ENCODE results near the gene ANO10. TPM values are rescaled to one million over a fixed set of nuclear protein-coding genes. Genes with fewer than 3 reads are reported as not detected.

ANO10 gene
- total RNA-seq, 1 donor from 2014 or later: 57.3 TPM

DNA sequence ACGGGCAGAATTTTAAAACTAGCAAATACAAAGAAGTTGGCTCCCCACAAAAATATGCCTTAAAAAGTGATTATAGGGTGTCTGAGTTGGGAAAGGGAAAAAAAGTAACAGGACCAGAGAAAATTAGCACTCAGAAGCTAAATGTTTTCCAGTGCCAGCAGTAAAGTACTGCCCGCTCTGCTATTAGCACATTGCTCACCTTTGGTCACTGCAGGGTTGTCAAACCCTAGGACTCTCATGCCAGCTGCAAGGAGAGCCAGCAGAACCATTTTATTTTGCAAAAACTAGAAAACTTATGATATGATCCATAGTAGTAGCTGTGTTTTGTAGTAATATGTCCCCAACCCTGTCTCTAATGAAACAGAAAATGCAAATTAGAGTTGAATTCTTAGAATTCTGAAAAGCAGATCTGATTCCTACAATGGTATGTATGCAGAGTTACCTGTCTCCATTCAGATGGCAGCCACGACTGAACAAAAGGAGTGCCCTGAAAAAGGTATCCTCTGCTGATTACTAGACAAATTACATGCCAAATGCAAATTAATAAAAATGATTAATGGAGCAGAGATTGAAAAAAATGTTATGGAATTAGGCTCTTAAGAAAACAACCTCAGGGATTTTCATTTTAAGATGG, 185.2 kb downstream of the ANO10 start:
- Histone ChIP-seq H3K36me3 (ENCODE audit: control insufficient read depth, insufficient read depth, low read length) (no peaks in the 10 kb centered on the region), H3K27me3 (ENCODE audit: control insufficient read depth, insufficient read depth, low read length) (no peaks in the 10 kb centered on the region), H3K4me3 (ENCODE audit: low read depth, low read length) (no peak overlapping the region)
- DNase-seq (ENCODE audit: low read depth): no peak
- TF ChIP-seq, protein P1, sequence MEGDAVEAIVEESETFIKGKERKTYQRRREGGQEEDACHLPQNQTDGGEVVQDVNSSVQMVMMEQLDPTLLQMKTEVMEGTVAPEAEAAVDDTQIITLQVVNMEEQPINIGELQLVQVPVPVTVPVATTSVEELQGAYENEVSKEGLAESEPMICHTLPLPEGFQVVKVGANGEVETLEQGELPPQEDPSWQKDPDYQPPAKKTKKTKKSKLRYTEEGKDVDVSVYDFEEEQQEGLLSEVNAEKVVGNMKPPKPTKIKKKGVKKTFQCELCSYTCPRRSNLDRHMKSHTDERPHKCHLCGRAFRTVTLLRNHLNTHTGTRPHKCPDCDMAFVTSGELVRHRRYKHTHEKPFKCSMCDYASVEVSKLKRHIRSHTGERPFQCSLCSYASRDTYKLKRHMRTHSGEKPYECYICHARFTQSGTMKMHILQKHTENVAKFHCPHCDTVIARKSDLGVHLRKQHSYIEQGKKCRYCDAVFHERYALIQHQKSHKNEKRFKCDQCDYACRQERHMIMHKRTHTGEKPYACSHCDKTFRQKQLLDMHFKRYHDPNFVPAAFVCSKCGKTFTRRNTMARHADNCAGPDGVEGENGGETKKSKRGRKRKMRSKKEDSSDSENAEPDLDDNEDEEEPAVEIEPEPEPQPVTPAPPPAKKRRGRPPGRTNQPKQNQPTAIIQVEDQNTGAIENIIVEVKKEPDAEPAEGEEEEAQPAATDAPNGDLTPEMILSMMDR (IDR thresholded peaks at IDR 0.05; ENCODE audit: insufficient read depth, low read length, poor library complexity, severe bottlenecking): no peak

DNA sequence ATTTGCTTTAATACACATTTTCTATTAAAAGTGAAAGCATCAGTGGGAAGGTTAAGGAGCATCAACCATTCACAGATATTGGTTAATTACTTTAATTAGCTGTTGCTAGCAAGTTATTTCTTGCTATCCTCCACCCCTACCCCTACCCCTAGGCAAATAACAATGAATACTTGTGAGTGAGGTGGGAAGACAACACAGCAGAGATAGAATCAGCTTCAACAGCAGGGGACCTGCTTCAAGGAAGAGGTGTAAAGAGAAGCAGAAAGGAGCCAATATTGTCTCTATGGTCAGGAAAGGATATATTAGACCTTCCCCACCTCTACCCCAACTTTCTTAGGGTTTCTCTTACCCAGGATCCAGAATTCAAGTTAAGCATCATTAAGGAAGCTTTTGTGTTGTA, 186.1 kb downstream of the ANO10 start:
- DNase-seq (ENCODE audit: low read depth): no peak
- TF ChIP-seq, protein P1 (IDR thresholded peaks at IDR 0.05; ENCODE audit: insufficient read depth, low read length, poor library complexity, severe bottlenecking): no peak
- H3K27me3 ChIP-seq (ENCODE audit: control insufficient read depth, insufficient read depth, low read length): no peaks in the 10 kb centered on the region
- no peaks in the 10 kb centered on the region for H3K36me3 ChIP-seq (ENCODE audit: control insufficient read depth, insufficient read depth, low read length)
- H3K4me3 ChIP-seq (ENCODE audit: low read depth, low read length): no peak overlapping the region

DNA sequence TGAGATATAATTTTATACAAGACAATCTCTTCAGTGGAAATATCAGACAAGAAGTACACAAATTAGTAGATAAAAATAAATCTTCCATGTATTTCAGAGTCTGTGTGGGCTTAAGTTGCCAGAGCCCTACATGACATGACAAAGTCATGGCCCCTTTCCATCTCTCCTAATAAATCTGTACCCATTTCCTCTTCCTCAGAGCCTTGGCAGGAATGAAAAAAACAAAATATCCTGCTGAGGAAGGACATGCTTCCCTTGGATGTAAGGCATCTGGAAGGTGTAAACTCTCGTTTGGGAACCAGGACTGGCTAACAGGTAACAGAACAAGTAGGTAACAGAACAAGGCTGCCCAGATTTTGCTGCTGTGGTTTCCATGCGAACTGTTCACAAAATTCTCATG, 187.4 kb downstream of the ANO10 start:
- DNase-seq (ENCODE audit: low read depth): no peak
- Histone ChIP-seq H3K27me3 (ENCODE audit: control insufficient read depth, insufficient read depth, low read length) (no peaks in the 10 kb centered on the region), H3K36me3 (ENCODE audit: control insufficient read depth, insufficient read depth, low read length) (no peaks in the 10 kb centered on the region), H3K4me3 (ENCODE audit: low read depth, low read length) (no peak overlapping the region)
- TF ChIP-seq, protein P1 (IDR thresholded peaks at IDR 0.05; ENCODE audit: insufficient read depth, low read length, poor library complexity, severe bottlenecking): no peak

DNA sequence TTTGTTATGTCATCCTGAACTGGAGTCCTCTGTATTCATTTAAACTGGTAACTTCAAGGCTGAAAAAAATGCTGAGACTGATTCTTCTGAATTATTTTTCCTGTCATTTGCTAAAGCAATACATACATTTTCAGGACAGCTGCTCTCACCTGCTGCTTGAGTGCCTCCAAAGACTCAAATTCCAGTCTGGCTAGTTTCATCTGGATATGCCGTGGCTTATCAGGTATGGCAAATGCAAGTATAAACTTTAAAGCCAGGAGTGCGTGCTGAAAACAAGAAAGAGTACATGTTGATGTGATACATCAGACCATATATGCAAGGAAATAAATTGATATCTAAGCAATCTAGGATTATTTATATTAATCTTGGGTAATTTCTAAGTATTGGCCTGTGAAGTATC, 189.3 kb downstream of the ANO10 start:
- Histone ChIP-seq H3K4me3 (ENCODE audit: low read depth, low read length) (no peak overlapping the region), H3K36me3 (ENCODE audit: control insufficient read depth, insufficient read depth, low read length) (no peaks in the 10 kb centered on the region), H3K27me3 (ENCODE audit: control insufficient read depth, insufficient read depth, low read length) (no peaks in the 10 kb centered on the region)
- no peak for DNase-seq (ENCODE audit: low read depth)
- TF ChIP-seq, protein P1 (IDR thresholded peaks at IDR 0.05; ENCODE audit: insufficient read depth, low read length, poor library complexity, severe bottlenecking): no peak

DNA sequence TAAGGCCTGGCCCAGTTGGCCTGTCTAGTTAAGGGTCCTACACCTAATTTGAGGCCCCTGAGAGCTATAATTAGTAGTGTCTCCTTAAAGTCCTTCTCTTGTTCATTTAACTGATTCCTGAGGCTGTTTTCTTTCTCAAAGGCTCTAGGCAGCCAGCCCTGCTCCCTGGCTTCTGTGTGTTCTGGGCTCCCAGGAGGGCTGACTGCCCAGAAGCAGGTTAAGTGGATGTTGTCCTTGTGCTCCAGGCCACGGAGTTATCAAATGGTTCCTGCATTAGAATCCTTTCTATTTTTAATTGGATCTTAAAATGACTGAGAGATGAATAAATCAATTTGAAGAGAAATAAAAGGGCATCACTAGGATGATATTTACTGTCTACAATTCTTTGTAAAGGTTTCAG, 195.4 kb downstream of the ANO10 start:
- no peak overlapping the region for H3K4me3 ChIP-seq (ENCODE audit: low read depth, low read length)
- H3K36me3 ChIP-seq (ENCODE audit: control insufficient read depth, insufficient read depth, low read length): no peaks in the 10 kb centered on the region
- no peak for DNase-seq (ENCODE audit: low read depth)
- no peaks in the 10 kb centered on the region for H3K27me3 ChIP-seq (ENCODE audit: control insufficient read depth, insufficient read depth, low read length)
- TF ChIP-seq, protein P1 (IDR thresholded peaks at IDR 0.05; ENCODE audit: insufficient read depth, low read length, poor library complexity, severe bottlenecking): no peak

DNA sequence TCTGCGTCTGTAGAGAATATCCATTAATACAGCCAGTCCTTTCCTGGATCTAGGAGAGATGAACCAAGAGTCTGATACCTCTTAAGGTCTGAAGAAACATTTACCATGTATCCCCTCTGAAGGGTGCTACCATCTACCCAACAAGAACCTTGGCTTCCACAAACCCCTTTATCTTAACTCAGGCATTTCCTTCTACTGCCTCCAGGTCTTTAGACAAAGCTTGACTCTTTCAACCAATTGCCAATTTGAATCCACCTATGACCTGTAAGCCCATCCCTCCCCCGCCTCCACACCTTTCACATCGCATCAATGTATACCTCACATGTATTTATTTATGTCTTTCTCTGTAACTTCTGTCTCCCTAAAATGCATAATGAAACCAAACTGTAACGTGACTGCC, 196.0 kb downstream of the ANO10 start:
- TF ChIP-seq, protein P1 (IDR thresholded peaks at IDR 0.05; ENCODE audit: insufficient read depth, low read length, poor library complexity, severe bottlenecking): no peak
- no peak for DNase-seq (ENCODE audit: low read depth)
- Histone ChIP-seq H3K27me3 (ENCODE audit: control insufficient read depth, insufficient read depth, low read length) (no peaks in the 10 kb centered on the region), H3K4me3 (ENCODE audit: low read depth, low read length) (no peak overlapping the region), H3K36me3 (ENCODE audit: control insufficient read depth, insufficient read depth, low read length) (no peaks in the 10 kb centered on the region)
